ENCODE measurements around the gene BATF3. TPM values are rescaled to one million over a fixed set of nuclear protein-coding genes. Genes with fewer than 3 reads are reported as not detected.

BATF3 gene
- total and polyA plus RNA-seq, 9 of the 15 experiments (the other 6 are each of a cell fraction or from before 2014, with no cell fraction given) = 0.40 to 3.8 (median 2.0) TPM

- CTCF ChIA-PET (ENCODE audit: low intra/inter-chr PET ratio) = no interaction called here
- BruUV-seq (replicated peaks) = no TSS peak
- Histone ChIP-seq H3K4me3 (no peak overlapping the region), H3K4me2 (ENCODE audit: insufficient read depth, low read length) (no peak overlapping the region), H3K27ac (ENCODE audit: extremely low read depth, low read depth, low read length) (no peak overlapping the region), H3K36me3 (ENCODE audit: control insufficient read depth, insufficient read depth, low read length) (no peaks in the 10 kb centered on the region), H3K79me2 (ENCODE audit: control insufficient read depth, insufficient read depth, low read length) (no peaks in the 10 kb centered on the region), H2AFZ (ENCODE audit: low read depth, low read length) (no peak overlapping the region), H3K9ac (ENCODE audit: insufficient read depth in 1 of 2, low read depth in 2 of 2, low read length in 2 of 2) (no peak overlapping the region), H3K9me1 (ENCODE audit: control insufficient read depth, insufficient read depth, low read length) (no peaks in the 10 kb centered on the region), H4K20me1 (replicated peaks; ENCODE audit: control insufficient read depth, insufficient read depth, low read length) (peaks cover 18% of the 10 kb centered on the region), H3K4me1 (replicated peaks in 1 of 2; ENCODE audit: control insufficient read depth in 2 of 2, insufficient read depth in 2 of 2, low read length in 2 of 2) (peaks cover 14 to 30% of the 10 kb centered on the region in 2 experiments; a peak in 4 of 5 replicates), H3K27me3 (ENCODE audit: control insufficient read depth in 2 of 2, insufficient read depth in 2 of 2, low read length in 2 of 2) (peaks cover 16 to 42% of the 10 kb centered on the region in 2 experiments), H3K9me3 (replicated peaks; ENCODE audit: control insufficient read depth, insufficient read depth, low read depth, low read length) (no peaks in the 10 kb centered on the region)
- 1% methylated on average over 4 of the region's 4 CpGs for WGBS (ENCODE audit: insufficient coverage, low coverage, missing lambda C conversion rate)
- TF ChIP-seq ZNF165 (CRISPR knock-in tag; IDR thresholded peaks at IDR 0.05; ENCODE audit: borderline replicate concordance) (no peak), GTF2A2 (tag; IDR thresholded peaks at IDR 0.05) (no peak), POLR2B (IDR thresholded peaks at IDR 0.05; ENCODE audit: low read depth, partially characterized antibody) (no peak), MTA3 (IDR thresholded peaks at IDR 0.05; ENCODE audit: borderline replicate concordance) (no peak), RBM15 (IDR thresholded peaks at IDR 0.05; ENCODE audit: insufficient read depth, low read length) (no peak), ZBED1 (IDR thresholded peaks at IDR 0.05) (no peak), BRD4 (IDR thresholded peaks at IDR 0.05) (no peak), YBX1 (IDR thresholded peaks at IDR 0.05) (no peak), TCF15 (CRISPR knock-in tag; IDR thresholded peaks at IDR 0.05) (no peak), SAFB (IDR thresholded peaks at IDR 0.05; ENCODE audit: borderline replicate concordance, low read depth, low read length) (no peak), ARID2 (IDR thresholded peaks at IDR 0.05) (no peak)
- POLR2A ChIA-PET = interaction anchor here (1.0 kb wide), 1 partner anchor 27 kb away, joined by 3 read pairs; no protein-coding TSS in a partner anchor
- in situ Hi-C loops (cut with MboI) = no loop called here
- FAIRE-seq (no peak), ATAC-seq (no peak), DNase-seq (ENCODE audit: extremely low read depth in 1 of 4, low spot score in 3 of 4) (no peak)
- intact Hi-C loops (cut with micrococcal nuclease) = no loop called here
These were observed 61.0 kb downstream of the BATF3 start for GRCh38 chr1:212638492-212639151.
